ENCODE data around the gene MYO15B. TPM values are rescaled to one million over a fixed set of nuclear protein-coding genes. Genes with fewer than 3 reads are reported as not detected.
A peak's percentile ranks its signal among the peaks of the same experiment; 100 is the strongest.

Gene MYO15B
- total and polyA plus RNA-seq, 4 donors, result 84.5 to 197 (median 167) TPM

DNA sequence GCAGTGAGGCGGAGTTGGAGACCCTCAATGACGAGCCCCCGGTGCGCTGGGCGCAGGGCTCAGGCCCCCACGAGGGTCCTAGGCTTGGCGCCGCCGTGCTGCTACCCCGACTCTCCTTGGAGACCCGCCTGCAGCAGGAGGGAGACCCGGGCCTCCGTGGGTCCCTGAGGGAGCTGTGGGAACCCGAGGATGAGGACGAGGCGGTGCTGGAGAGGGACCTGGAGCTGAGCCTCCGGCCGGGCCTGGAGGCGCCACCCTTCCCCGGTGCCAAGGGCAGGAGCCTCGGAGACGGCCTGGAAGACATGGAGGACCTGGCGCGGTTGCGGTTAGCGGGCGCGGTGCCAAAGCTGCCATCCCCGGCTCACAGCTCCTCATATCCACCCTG is 2.3 kb downstream of the MYO15B start:
- H3K9me3 ChIP-seq (ENCODE audit: control insufficient read depth in 4 of 4, insufficient read depth in 3 of 4, low read length in 3 of 4), result no peaks in the 10 kb centered on the region
- peaks cover 0 to 2% (median 0%) of the 10 kb centered on the region in 4 donors for H3K36me3 ChIP-seq (ENCODE audit: control insufficient read depth in 4 of 4, insufficient read depth in 4 of 4, low read length in 4 of 4)
- H3K27ac ChIP-seq (ENCODE audit: low read depth in 1 of 2, low read length in 1 of 2), result peak overlapping the region in 1 of 2 donors; percentile 58
- no peak overlapping the region for H3K9ac ChIP-seq (ENCODE audit: insufficient read depth in 1 of 2, low read length in 2 of 2)
- DNase-seq (peak in 1 of 3 donors; percentile 13), ATAC-seq (ENCODE audit: insufficient read depth, low FRiP score) (no peak)
- TF ChIP-seq, protein P1, sequence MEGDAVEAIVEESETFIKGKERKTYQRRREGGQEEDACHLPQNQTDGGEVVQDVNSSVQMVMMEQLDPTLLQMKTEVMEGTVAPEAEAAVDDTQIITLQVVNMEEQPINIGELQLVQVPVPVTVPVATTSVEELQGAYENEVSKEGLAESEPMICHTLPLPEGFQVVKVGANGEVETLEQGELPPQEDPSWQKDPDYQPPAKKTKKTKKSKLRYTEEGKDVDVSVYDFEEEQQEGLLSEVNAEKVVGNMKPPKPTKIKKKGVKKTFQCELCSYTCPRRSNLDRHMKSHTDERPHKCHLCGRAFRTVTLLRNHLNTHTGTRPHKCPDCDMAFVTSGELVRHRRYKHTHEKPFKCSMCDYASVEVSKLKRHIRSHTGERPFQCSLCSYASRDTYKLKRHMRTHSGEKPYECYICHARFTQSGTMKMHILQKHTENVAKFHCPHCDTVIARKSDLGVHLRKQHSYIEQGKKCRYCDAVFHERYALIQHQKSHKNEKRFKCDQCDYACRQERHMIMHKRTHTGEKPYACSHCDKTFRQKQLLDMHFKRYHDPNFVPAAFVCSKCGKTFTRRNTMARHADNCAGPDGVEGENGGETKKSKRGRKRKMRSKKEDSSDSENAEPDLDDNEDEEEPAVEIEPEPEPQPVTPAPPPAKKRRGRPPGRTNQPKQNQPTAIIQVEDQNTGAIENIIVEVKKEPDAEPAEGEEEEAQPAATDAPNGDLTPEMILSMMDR (IDR thresholded peaks at IDR 0.05; ENCODE audit: control extremely low read depth, extremely low read depth), result no peak
- H3K27me3 ChIP-seq (ENCODE audit: control insufficient read depth in 3 of 3, insufficient read depth in 3 of 3, low read length in 2 of 3), result no peaks in the 10 kb centered on the region
- peaks cover 0 to 15% (median 0%) of the 10 kb centered on the region in 5 donors for H3K4me1 ChIP-seq (ENCODE audit: control insufficient read depth in 5 of 5, insufficient read depth in 5 of 5, low read length in 5 of 5)
- 61 to 83% methylated on average over 19 to 29 of the region's 29 CpGs for WGBS, 2 donors
- peak overlapping the region; percentile 57 for H3K4me3 ChIP-seq

DNA sequence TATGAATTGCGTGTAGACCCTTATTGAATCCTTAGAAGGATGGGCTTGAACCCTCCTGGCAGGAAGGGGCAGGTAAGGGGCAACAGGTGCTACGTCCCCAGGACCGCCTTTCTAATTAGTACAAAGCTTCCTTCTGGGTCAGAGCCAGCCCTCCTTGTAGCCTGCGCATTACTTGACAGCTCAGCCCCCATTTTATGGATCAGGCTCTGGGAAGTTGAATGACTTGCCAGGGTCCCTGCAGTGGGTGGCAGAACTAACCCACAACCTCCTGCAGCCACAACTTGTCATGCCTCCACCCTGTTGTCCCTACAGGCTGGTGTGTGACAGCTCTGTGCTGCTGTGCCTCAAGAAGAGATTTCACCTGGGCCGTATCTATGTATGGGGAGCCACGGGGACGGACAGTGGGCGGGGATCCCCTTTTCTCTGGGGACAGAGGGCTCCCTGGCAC is 2.7 kb downstream of the MYO15B start:
- Histone ChIP-seq H3K27ac (ENCODE audit: low read depth in 1 of 2, low read length in 1 of 2) (no peak overlapping the region), H3K4me3 (no peak overlapping the region), H3K9me3 (ENCODE audit: control insufficient read depth in 4 of 4, insufficient read depth in 3 of 4, low read length in 3 of 4) (no peaks in the 10 kb centered on the region), H3K9ac (ENCODE audit: insufficient read depth in 1 of 2, low read length in 2 of 2) (no peak overlapping the region), H3K36me3 (ENCODE audit: control insufficient read depth in 4 of 4, insufficient read depth in 4 of 4, low read length in 4 of 4) (peaks cover 0 to 2% (median 0%) of the 10 kb centered on the region in 4 donors), H3K27me3 (ENCODE audit: control insufficient read depth in 3 of 3, insufficient read depth in 3 of 3, low read length in 2 of 3) (no peaks in the 10 kb centered on the region), H3K4me1 (ENCODE audit: control insufficient read depth in 5 of 5, insufficient read depth in 5 of 5, low read length in 5 of 5) (peaks cover 0 to 15% (median 0%) of the 10 kb centered on the region in 5 donors)
- DNase-seq, result no peak
- WGBS, 2 donors, result 81 to 93% methylated on average over 8 of the region's 8 CpGs
- no peak for ATAC-seq (ENCODE audit: insufficient read depth, low FRiP score)
- TF ChIP-seq, protein P1 (IDR thresholded peaks at IDR 0.05; ENCODE audit: control extremely low read depth, extremely low read depth), result no peak

DNA sequence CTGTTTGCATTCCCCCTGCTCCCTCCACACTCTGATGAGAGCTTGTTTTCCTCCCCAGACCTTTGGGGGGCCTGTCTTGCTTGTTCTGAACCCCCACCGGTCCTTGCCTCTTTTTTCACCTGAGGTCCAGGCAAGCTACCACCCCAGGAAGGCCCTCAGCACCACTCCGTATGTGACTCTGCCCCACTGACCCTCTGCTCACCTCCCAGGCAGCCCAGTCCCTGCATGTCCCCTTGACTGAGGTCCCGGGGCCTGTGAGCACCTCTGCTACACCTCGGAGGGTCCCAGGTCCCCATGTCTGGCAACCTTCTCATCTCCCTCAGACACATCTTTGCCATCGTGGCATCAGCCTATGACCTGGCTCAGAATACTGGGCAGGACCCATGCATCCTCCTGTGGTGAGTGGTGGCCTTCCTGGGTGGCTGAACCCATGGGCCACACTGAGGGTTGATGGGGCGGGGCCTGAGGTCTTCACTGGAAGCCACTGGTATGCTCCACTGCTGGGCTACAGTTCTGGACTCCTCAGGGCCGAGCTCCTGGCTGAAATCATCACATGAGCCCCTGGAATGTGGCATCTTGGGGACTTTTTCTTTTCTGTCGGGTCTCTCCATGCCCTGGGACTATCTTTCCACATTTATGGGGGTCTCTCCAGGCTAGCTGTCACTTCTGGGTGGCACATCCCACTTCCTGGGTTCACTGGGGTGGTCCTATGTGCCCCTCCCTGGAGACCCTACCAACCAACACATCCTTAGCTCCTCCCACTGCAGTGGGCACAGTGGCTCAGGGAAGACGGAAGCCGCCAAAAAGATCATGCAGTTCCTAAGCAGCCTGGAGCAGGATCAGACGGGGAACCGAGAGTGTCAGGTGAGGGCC is 3.5 kb downstream of the MYO15B start:
- no peak overlapping the region for H3K9ac ChIP-seq (ENCODE audit: insufficient read depth in 1 of 2, low read length in 2 of 2)
- WGBS, 2 donors, result 86 to 93% methylated on average over 12 of the region's 12 CpGs
- DNase-seq (no peak), ATAC-seq (ENCODE audit: insufficient read depth, low FRiP score) (no peak)
- TF ChIP-seq, protein P1 (IDR thresholded peaks at IDR 0.05; ENCODE audit: control extremely low read depth, extremely low read depth), result no peak
- no peaks in the 10 kb centered on the region for H3K27me3 ChIP-seq (ENCODE audit: control insufficient read depth in 3 of 3, insufficient read depth in 3 of 3, low read length in 2 of 3)
- peaks cover 0 to 15% (median 0%) of the 10 kb centered on the region in 5 donors for H3K4me1 ChIP-seq (ENCODE audit: control insufficient read depth in 5 of 5, insufficient read depth in 5 of 5, low read length in 5 of 5)
- H3K27ac ChIP-seq (ENCODE audit: low read depth in 1 of 2, low read length in 1 of 2), result no peak overlapping the region
- no peak overlapping the region for H3K4me3 ChIP-seq
- H3K36me3 ChIP-seq (ENCODE audit: control insufficient read depth in 4 of 4, insufficient read depth in 4 of 4, low read length in 4 of 4), result peaks cover 0 to 2% (median 0%) of the 10 kb centered on the region in 4 donors
- H3K9me3 ChIP-seq (ENCODE audit: control insufficient read depth in 4 of 4, insufficient read depth in 3 of 4, low read length in 3 of 4), result no peaks in the 10 kb centered on the region

Data from lung (tissue), 12 donors.